Astrocyte of the spinal cord (primary cell): ENCODE data around the gene FTCDNL1.

Experiments used
- DNase-seq: peaks from one replicate; pipeline ENCODE4 v3.0.0; 2011; ENCODE audit warnings: low read depth, low spot score
- H3K4me3 ChIP-seq: 2 replicates; pipeline ENCODE4 v1.5.1; 2011; ENCODE audit warnings: low read depth, mild to moderate bottlenecking, low read length, moderate library complexity
- CTCF ChIP-seq: IDR thresholded peaks from 2 replicates; pipeline ENCODE4 v1.5.1; 2012; ENCODE audit warnings: low read depth, mild to moderate bottlenecking, low read length, inconsistent platforms
- in situ Hi-C: cut with HindIII; loops from 2 replicates; pipeline ENCODE4 v1.10.0; 2017; ENCODE audit warnings: low sequenced_read_pairs

Gene FTCDNL1

GRCh38 chr2:199744724-199745123 lies 106.3 kb downstream of the FTCDNL1 start:
- no peak overlapping the region for H3K4me3 ChIP-seq

GRCh38 chr2:199744260-199744659 lies 106.7 kb downstream of the FTCDNL1 start:
- in situ Hi-C loops: no loop called here
- H3K4me3 ChIP-seq: no peak overlapping the region
- DNase-seq: no peak

More at GRCh38 chr2:199744724-199745123, 106.3 kb downstream of the FTCDNL1 start:
- no peak for DNase-seq
- in situ Hi-C loops: no loop called here
- TF ChIP-seq CTCF: no peak

GRCh38 chr2:199743415-199744120 lies 107.4 kb downstream of the FTCDNL1 start:
- in situ Hi-C loops: no loop called here
- DNase-seq: no peak
- no peak overlapping the region for H3K4me3 ChIP-seq
- TF ChIP-seq CTCF: no peak

More at GRCh38 chr2:199744260-199744659, 106.7 kb downstream of the FTCDNL1 start:
- no peak for TF ChIP-seq CTCF

DNA sequence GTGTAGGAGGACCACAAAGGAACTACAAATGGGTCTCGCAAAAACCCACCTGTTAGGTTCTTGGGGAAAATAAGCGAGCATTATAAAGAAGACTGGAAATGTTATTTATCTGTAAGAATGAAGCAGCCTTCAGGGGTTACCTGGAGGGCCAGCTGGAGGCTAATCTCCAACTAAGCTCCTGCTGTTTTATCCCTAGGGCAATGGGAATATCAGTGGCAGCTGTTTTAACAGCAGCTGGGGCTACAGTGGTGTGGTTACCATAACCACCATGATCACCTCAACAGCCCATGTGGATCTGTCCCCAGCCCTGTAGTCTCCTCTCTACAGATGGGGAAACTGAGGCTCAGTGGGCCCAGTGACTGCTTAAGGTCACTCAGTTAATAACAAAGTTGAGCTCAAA lies 108.1 kb downstream of the FTCDNL1 start:
- no peak for TF ChIP-seq CTCF
- H3K4me3 ChIP-seq: no peak overlapping the region
- no peak for DNase-seq
- in situ Hi-C loops: no loop called here

GRCh38 chr2:199740111-199740428 lies 110.9 kb downstream of the FTCDNL1 start:
- no peak overlapping the region for H3K4me3 ChIP-seq
- DNase-seq: no peak
- in situ Hi-C loops: no loop called here
- no peak for TF ChIP-seq CTCF

- DNase-seq: peak; percentile 57
- H3K4me3 ChIP-seq: no peak overlapping the region
- in situ Hi-C loops: no loop called here
- TF ChIP-seq CTCF: peak; percentile 86
These were observed 111.4 kb downstream of the FTCDNL1 start for GRCh38 chr2:199739413-199740110.
